ENCODE results near the gene C1orf87. TPM values are rescaled to one million over a fixed set of nuclear protein-coding genes. Genes with fewer than 3 reads are reported as not detected.

The C1orf87 gene
- total and polyA plus RNA-seq, 12 donors = 0.14 TPM; not detected in 11

- H3K27ac ChIP-seq = no peak overlapping the region
- TF ChIP-seq, protein P1, sequence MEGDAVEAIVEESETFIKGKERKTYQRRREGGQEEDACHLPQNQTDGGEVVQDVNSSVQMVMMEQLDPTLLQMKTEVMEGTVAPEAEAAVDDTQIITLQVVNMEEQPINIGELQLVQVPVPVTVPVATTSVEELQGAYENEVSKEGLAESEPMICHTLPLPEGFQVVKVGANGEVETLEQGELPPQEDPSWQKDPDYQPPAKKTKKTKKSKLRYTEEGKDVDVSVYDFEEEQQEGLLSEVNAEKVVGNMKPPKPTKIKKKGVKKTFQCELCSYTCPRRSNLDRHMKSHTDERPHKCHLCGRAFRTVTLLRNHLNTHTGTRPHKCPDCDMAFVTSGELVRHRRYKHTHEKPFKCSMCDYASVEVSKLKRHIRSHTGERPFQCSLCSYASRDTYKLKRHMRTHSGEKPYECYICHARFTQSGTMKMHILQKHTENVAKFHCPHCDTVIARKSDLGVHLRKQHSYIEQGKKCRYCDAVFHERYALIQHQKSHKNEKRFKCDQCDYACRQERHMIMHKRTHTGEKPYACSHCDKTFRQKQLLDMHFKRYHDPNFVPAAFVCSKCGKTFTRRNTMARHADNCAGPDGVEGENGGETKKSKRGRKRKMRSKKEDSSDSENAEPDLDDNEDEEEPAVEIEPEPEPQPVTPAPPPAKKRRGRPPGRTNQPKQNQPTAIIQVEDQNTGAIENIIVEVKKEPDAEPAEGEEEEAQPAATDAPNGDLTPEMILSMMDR (IDR thresholded peaks at IDR 0.05) = no peak
- no peak for TF ChIP-seq POLR2A (IDR thresholded peaks at IDR 0.05)
- no peaks in the 10 kb centered on the region for H3K9me3 ChIP-seq (replicated peaks in 1 of 3)
- intact Hi-C loops (cut with DNase I) = no loop called here
- no peaks in the 10 kb centered on the region for H3K36me3 ChIP-seq (replicated peaks in 1 of 2)
- 30 to 84% (median 47%) methylated on average over 2 of the region's 2 CpGs for WGBS, 4 donors
- H3K4me1 ChIP-seq (replicated peaks in 1 of 2) = no peaks in the 10 kb centered on the region
- no peaks in the 10 kb centered on the region for H3K27me3 ChIP-seq
- no peak overlapping the region for H3K4me3 ChIP-seq
- DNase-seq = no peak
Observed at GRCh38 chr1:60035921-60036320, 37.6 kb downstream of the C1orf87 start.

DNA sequence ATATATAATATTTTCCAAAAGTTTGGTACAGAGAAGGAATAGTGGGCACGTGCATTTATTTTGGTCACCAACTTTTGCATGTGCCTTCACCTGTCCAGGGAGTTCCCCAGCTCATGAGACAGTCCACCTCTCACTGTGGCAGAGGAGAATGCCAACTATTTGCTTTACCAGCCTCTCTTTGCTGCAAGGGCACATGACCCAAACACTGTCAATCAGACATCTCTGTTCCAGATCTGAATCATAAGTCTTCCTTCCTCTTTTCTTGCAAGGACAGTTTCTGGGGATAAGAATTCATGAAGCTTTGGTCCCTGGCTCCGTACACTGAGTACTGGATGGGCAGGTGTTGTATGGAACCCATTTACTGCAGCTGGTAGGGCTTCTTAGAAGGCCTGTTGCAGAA is 38.6 kb downstream of the C1orf87 start:
- Histone ChIP-seq H3K36me3 (replicated peaks in 1 of 2) (no peaks in the 10 kb centered on the region), H3K4me1 (replicated peaks in 1 of 2) (no peaks in the 10 kb centered on the region), H3K9me3 (replicated peaks in 1 of 3) (no peaks in the 10 kb centered on the region), H3K4me3 (no peak overlapping the region), H3K27me3 (no peaks in the 10 kb centered on the region), H3K27ac (no peak overlapping the region)
- WGBS, 4 donors = 65 to 96% (median 74%) methylated on average over 2 of the region's 2 CpGs
- TF ChIP-seq, protein P1 (IDR thresholded peaks at IDR 0.05) = no peak
- no peak for TF ChIP-seq POLR2A (IDR thresholded peaks at IDR 0.05)
- no peak for DNase-seq
- intact Hi-C loops (cut with DNase I) = no loop called here

- Histone ChIP-seq H3K27ac (no peak overlapping the region), H3K4me3 (no peak overlapping the region), H3K36me3 (replicated peaks in 1 of 2) (no peaks in the 10 kb centered on the region), H3K4me1 (replicated peaks in 1 of 2) (no peaks in the 10 kb centered on the region), H3K27me3 (no peaks in the 10 kb centered on the region), H3K9me3 (replicated peaks in 1 of 3) (no peaks in the 10 kb centered on the region)
- intact Hi-C loops (cut with DNase I) = no loop called here
- WGBS, 4 donors = 85 to 100% (median 96%) methylated on average over 1 of the region's 1 CpG
- DNase-seq = no peak
- TF ChIP-seq, protein P1 (IDR thresholded peaks at IDR 0.05) = no peak
- TF ChIP-seq POLR2A (IDR thresholded peaks at IDR 0.05) = no peak
Observed at GRCh38 chr1:60033066-60033465, 40.5 kb downstream of the C1orf87 start.

DNA sequence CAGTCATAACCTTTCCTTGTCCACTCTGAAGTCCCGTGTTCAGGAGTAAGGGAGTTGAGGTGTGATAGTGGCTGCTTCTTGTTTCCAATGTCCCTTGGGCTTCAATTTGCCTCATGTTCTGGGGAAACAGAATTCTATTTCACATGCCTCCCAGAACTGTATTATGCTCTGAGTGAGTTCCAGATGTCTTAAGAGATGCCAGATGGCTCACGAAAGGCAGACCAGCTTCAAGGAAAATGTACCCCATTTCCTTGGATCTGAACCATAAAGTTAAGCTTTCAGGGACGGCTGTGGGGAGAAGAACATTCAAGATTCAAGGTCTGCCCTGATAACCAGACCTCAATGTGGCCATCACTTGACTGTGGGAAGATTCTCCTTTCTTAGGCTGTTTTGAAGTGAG is 42.4 kb downstream of the C1orf87 start:
- TF ChIP-seq, protein P1 (IDR thresholded peaks at IDR 0.05) = no peak
- no peak for TF ChIP-seq POLR2A (IDR thresholded peaks at IDR 0.05)
- no peaks in the 10 kb centered on the region for H3K27me3 ChIP-seq
- WGBS, 4 donors = 60 to 81% (median 68%) methylated on average over 3 of the region's 3 CpGs
- no peak for DNase-seq
- intact Hi-C loops (cut with DNase I) = no loop called here
- H3K9me3 ChIP-seq (replicated peaks in 1 of 3) = no peaks in the 10 kb centered on the region
- H3K27ac ChIP-seq = no peak overlapping the region
- H3K4me3 ChIP-seq = no peak overlapping the region
- H3K36me3 ChIP-seq (replicated peaks in 1 of 2) = no peaks in the 10 kb centered on the region
- H3K4me1 ChIP-seq (replicated peaks in 1 of 2) = no peaks in the 10 kb centered on the region

Data from adrenal gland (tissue), 12 donors.